Measurements from ENCODE around the gene PAPSS1.

Gene PAPSS1

DNA sequence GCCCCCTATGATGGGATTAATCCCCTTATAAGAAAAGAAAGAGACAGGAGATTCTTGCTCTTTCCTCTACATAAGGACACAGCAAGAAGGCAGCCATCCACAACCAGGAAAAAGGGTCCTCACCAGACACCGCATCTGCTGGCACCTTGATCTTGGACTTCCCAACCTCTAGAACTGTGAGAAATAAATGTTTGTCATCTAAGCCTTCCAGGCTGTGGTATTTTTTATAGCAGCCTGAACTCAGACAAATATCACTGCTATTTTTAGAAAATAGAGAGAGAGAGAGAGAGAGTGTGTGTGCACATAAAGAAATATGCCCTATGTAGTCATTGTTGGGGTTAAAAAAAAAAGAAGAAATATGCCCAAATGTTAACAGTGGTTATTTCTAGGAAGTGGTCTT, 104.2 kb downstream of the PAPSS1 start:
- Histone ChIP-seq H3K27ac (replicated peaks) (no peak overlapping the region), H3K4me3 (replicated peaks; ENCODE audit: insufficient read depth, low read length) (no peak overlapping the region), H3K27me3 (ENCODE audit: insufficient read depth, poor library complexity, severe bottlenecking) (no peaks in the 10 kb centered on the region)
- TF ChIP-seq CTCF (IDR thresholded peaks at IDR 0.05; ENCODE audit: insufficient read depth, low read length) (no peak), SPI1 (IDR thresholded peaks at IDR 0.05; ENCODE audit: borderline replicate concordance, low read depth) (no peak), POLR2AphosphoS5 (IDR thresholded peaks at IDR 0.05; ENCODE audit: low read depth) (no peak), GABPA (IDR thresholded peaks at IDR 0.05; ENCODE audit: low read depth) (no peak), REST (IDR thresholded peaks at IDR 0.05; ENCODE audit: insufficient replicate concordance, low read depth) (no peak)
- DNase-seq (ENCODE audit: low read depth in 1 of 2, low spot score in 1 of 2): no peak

DNA sequence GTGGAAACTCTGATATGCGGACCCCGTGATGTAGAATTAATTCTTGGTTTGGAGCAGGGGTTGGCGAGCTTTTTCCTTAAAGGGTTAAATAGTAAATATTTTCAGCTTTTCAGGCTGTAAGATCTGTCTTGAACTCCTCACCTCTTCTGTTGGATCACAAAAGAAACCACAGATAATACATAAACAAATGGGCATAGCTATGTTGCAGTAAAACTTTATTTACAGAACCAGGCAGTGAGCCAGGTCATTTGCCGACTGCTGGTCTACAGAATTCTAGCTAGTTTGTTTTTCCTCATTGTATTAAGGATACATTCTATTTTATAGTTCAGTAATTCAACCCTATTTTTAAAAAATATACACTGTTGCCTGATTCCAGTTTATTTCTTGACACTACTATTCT, 116.6 kb downstream of the PAPSS1 start:
- Histone ChIP-seq H3K4me3 (replicated peaks; ENCODE audit: insufficient read depth, low read length) (no peak overlapping the region), H3K27me3 (ENCODE audit: insufficient read depth, poor library complexity, severe bottlenecking) (no peaks in the 10 kb centered on the region), H3K27ac (replicated peaks) (no peak overlapping the region)
- TF ChIP-seq GABPA (IDR thresholded peaks at IDR 0.05; ENCODE audit: low read depth) (no peak), REST (IDR thresholded peaks at IDR 0.05; ENCODE audit: insufficient replicate concordance, low read depth) (no peak), SPI1 (IDR thresholded peaks at IDR 0.05; ENCODE audit: borderline replicate concordance, low read depth) (no peak)
- DNase-seq (ENCODE audit: low read depth in 1 of 2, low spot score in 1 of 2): no peak

DNA sequence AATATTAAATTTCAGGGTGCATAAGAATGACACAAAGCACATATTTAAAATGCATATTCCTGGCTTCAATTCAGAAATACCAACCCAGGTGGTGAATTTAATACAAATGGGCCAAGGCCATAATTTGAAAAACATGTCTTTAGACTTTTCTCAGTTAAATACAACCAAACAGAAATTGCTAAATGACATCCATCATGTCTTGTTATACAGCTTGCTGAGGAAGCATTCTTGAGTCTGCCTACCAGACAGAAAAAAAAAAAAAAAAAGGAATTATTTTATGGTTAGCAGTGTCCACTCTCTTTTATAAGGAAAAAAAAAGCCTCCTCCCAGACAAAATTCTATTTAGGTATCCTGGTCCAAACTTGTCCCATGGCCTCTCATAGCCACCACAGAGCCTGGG, 119.1 kb downstream of the PAPSS1 start:
- no peaks in the 10 kb centered on the region for H3K27me3 ChIP-seq (ENCODE audit: insufficient read depth, poor library complexity, severe bottlenecking)
- TF ChIP-seq POLR2AphosphoS5 (IDR thresholded peaks at IDR 0.05; ENCODE audit: low read depth) (no peak), CTCF (IDR thresholded peaks at IDR 0.05; ENCODE audit: insufficient read depth, low read length) (no peak), REST (IDR thresholded peaks at IDR 0.05; ENCODE audit: insufficient replicate concordance, low read depth) (no peak), GABPA (IDR thresholded peaks at IDR 0.05; ENCODE audit: low read depth) (no peak), SPI1 (IDR thresholded peaks at IDR 0.05; ENCODE audit: borderline replicate concordance, low read depth) (no peak)
- DNase-seq (ENCODE audit: low read depth in 1 of 2, low spot score in 1 of 2): no peak
- H3K27ac ChIP-seq (replicated peaks): no peak overlapping the region
- no peak overlapping the region for H3K4me3 ChIP-seq (replicated peaks; ENCODE audit: insufficient read depth, low read length)

GRCh38 chr4:107600436-107600835, 119.6 kb downstream of the PAPSS1 start:
- Histone ChIP-seq H3K4me3 (replicated peaks; ENCODE audit: insufficient read depth, low read length) (no peak overlapping the region), H3K27ac (replicated peaks) (no peak overlapping the region), H3K27me3 (ENCODE audit: insufficient read depth, poor library complexity, severe bottlenecking) (no peaks in the 10 kb centered on the region)
- TF ChIP-seq SPI1 (IDR thresholded peaks at IDR 0.05; ENCODE audit: borderline replicate concordance, low read depth) (no peak), GABPA (IDR thresholded peaks at IDR 0.05; ENCODE audit: low read depth) (no peak), REST (IDR thresholded peaks at IDR 0.05; ENCODE audit: insufficient replicate concordance, low read depth) (no peak), CTCF (IDR thresholded peaks at IDR 0.05; ENCODE audit: insufficient read depth, low read length) (no peak), POLR2AphosphoS5 (IDR thresholded peaks at IDR 0.05; ENCODE audit: low read depth) (no peak)
- no peak for DNase-seq (ENCODE audit: low read depth in 1 of 2, low spot score in 1 of 2)
